Renal cortex interstitium (tissue), 11 donors: ENCODE results near the gene CYP4A22. TPM values are rescaled to one million over a fixed set of nuclear protein-coding genes. Genes with fewer than 3 reads are reported as not detected.
"Not testable (repeated sequence)": the region's sequence is repeated elsewhere in the genome, so short reads cannot be mapped to it uniquely, and the experiment has no call there.

Source experiments
- DNase-seq, 11 donors: peaks; one replicate each; pipeline ENCODE4 v3.0.0-alpha.2; 2013; ENCODE audit warnings: low read depth in 9 of 11, low spot score in 4 of 11; ENCODE audit errors: extremely low read depth in 1 of 11
- polyA plus RNA-seq, 3 donors: library from polyadenylated mRNA; unstranded; fragments of 120-200 nt; gene quantifications; one replicate each; pipeline ENCODE4 v1.2.1, GENCODE V29; 2013; ENCODE audit not compliant: insufficient read length in 3 of 3

CYP4A22 gene
- polyA plus RNA-seq, 3 donors, result 5.0 to 6.1 (median 6.0) TPM

DNA sequence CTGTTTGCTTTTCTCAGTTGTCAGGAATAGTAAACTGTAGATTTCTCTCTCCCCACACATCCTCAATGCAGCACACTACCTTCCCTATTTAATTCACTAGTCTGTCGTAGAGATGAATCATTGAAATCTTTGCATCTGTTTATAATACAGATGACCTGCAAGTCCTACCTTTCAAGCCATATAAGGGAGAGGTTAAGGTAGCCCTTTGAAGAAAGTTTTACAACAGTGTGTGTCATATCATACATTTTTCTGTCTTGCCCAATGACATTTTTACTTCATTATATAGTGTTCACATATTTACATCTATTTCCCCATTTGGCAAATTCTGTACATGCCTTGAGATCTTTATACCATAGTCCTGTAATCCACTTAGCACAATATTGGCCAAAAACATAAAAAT lies 9.3 kb downstream of the CYP4A22 start:
- not testable (repeated sequence) for DNase-seq

DNA sequence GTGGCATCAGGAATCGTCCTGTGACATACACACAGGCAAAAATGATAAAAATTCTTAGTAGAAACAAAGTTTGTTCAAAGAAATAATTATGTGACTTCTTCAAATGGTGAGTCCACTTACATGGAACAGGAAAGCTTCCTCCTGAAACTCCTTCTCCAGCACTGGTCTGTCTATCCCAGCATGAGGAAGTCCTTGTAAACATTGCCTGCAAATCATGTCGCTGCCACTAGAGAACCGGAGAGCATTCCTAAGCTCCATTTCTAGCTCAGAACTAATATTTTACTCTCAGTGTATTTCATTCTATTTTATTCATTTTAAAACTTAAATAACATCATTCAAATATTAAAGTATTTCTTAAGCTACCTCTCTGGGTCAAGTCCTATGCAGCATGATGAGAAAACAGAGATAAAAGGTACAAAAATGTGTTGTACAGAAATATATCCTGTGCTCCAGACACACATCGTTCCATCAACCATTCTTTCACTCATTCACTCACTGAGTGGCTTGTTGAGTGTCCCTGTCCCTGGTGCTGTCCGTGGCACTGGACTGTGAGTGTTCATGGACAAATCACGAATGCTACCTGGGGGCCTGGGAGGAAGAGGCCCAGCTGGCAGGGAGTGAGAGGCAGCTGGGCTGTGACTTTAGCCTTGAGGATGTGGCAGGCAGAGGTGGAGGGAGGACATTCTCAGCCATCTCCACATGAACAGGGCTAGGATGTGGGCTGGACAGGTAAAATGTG lies 10.0 kb downstream of the CYP4A22 start:
- DNase-seq, result no peak

DNA sequence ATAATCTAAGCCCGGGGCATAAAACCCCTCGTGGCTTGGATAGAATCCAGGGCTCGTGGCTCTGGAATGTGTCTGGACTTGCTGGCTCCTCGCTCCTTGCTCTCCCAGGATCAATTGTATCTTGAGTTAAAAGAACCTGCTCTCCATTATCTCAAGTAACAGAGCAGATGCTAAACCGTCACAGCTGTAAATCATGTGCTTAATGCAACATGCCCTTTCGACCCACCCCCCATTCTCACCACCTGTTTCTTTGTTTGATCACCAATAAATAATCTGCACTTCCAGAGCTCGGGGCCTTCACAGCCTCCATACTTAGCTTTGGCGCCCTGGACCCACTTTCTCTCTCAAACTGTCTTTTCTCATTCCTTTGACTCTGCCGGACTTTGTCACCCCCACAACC lies 11.9 kb downstream of the CYP4A22 start:
- DNase-seq, result not testable (repeated sequence)

DNA sequence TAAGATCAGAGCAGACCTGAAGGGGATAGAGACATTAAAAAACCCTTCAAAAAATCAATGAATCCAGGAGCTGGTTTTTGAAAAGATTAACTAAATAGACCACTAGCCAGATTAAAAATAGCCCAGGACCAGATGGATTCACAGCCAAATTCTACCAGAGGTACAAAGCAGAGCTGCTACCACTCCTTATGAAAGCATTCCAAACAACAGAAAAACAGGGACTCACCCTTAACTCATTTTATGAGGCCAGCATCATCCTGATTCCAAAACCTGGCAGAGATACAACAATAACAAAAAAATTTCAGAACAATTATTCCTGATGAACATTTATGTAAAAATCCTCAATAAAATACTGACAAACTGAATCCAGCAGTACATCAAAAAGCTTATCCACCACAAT lies 19.2 kb downstream of the CYP4A22 start:
- not testable (repeated sequence) for DNase-seq

DNA sequence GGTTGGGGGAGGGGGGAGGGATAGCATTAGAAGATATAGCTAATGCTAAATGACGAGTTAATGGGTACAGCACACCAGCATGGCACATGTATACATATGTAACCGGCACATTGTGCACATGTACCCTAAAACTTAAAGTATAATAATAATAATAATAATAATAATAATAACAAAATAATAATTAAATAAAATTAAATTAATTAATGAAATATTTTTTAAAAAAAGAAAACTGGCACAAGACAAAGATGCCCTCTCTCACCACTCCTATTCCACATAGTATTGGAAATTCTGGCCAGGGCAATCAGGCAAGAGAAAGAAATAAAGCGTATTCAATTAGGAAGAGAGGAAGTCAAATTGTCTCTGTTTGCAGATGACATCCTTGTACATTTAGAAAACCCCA lies 20.7 kb downstream of the CYP4A22 start:
- not testable (repeated sequence) for DNase-seq

DNA sequence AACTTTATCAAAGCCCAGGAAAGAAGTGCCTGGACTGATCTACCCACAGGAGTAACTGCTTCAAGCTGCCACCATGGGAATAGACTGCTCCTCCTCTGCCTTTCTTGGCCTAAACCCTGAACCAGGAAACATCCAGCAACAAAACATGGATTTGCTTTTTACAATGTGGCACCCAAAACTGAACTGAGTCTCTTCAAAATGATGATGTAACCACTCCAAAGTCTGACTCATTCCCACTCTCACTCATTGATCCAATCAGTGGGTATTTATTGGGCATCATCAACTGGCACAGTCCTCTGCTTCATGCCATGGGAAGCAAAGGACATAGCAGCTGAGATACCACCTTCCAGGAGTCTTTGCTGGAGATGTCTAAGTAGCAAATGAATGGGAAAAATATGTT lies 23.5 kb downstream of the CYP4A22 start:
- no peak for DNase-seq

DNA sequence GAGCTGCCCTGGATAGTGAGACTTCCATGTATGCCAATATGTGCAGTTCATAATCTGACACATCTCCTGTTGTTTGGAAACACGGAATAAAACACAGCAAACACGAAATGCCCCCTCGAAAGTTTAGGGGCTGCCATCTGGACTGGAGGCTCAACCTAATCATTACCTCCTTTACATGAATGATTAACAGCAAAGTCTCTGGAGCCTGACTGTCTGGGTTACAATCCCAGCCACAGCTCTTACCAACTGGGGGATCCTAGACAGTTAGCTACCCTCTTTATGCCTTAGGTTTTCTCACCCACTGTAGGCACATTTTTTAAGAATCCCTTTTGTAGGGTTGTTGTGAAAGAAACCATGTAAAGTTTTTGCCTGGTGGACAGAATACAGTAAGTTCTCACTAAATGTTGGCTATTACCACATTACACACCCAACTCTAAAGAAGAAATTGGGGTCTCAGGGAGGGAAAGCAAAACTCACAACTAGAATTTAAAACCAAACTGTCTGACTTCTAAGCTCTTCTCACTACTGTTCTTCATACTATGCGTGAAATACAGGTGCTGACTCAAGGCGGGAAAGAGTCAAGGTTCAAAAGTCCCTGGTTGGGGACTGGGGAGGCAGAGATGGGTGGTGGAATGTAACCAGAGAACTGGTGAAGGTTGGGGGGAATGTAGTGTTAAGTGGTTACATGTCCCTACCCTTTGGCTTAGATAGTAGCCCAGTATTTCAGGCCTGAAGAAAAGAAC lies 24.2 kb downstream of the CYP4A22 start:
- peak in 1 of 11 donors; percentile 38 for DNase-seq

DNA sequence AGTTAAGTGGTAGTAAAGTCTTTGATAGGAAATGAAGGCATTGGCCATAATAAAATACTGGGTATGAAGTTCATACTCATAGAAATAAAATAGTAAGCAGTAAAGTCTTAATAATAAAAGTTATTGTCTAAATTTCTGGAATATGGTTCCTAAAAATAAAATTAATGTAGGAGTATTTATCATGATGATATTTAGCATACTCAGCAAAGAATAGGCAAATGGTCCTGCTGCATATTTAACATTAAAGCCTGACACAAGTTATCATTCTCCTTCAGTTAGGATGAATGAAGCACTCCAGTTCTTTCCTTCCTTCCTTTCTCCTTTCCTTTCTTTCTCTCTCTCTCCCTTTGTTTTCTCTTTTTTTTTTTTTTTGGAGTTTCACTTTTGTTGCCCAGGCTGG lies 27.3 kb downstream of the CYP4A22 start:
- DNase-seq, result no peak

DNA sequence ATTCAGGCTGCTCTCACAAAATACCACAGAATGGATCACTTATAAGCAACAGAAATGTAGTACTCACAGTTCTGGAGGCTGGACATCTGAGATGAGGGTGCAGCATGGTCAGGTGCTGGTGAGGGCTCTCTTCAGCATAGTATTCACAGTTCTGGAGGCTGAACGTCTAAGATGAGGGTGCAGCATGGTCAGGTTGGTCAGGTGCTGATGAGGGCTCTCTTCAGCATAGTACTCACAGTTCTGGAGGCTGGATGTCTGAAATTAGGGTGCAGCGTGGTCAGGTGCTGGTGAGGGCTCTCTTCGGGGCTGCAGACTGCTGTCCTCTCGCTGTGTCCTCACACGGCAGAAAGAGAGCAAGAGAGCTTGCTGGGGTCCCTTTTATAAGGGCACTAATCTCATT lies 35.5 kb downstream of the CYP4A22 start:
- DNase-seq, result no peak

DNA sequence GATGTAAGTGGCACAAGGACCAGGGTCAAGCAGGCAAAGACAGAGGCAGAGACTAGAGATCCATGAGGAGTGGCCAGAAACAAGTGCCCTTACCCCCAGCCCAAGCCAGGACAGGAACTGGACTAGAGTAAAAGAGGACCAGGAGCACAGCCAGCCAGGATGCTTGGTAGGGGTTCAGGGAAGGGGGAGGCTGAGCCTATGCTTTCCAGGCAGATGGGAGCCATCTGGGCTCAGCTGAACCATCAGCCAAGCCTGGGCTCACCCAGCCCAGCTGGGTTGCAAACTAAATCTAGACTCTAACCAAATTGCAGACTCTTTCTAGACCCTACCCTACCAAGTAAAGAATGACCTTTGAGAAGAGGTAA lies 37.4 kb downstream of the CYP4A22 start:
- DNase-seq, result no peak

DNA sequence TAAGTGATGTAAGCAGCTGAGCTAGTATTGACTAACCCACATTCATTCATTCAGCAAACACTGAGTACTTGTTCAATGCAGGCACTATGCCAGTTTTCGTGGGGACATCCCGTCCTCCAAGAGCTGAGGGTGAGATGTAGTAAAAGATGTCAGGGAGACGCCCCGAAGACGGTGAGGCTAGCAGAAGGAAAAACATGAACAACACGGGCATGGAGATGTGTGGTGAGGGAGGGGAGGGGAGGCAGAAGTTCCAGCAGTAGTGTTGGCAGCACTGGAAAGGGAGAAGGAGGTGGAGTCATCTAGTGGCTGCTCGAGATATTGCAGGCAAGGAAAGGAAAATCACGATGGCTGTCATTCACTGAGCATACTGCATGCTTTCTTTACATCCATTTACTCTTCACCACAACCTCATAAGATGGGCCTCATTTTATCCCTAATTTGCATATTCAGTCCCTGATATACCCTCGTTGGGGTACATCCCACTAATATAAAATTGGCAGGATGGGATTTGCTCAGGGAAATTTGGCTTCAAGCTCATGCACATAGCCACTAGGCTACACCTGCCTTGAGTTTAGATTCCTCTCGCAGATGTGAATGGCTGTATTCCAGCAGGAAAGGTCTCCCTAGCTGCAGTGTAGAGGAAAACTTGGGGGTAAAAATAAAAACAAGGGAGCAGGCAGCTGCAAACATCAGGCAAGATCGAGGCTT lies 38.1 kb downstream of the CYP4A22 start:
- DNase-seq, result peak in 1 of 11 donors; percentile 43

DNA sequence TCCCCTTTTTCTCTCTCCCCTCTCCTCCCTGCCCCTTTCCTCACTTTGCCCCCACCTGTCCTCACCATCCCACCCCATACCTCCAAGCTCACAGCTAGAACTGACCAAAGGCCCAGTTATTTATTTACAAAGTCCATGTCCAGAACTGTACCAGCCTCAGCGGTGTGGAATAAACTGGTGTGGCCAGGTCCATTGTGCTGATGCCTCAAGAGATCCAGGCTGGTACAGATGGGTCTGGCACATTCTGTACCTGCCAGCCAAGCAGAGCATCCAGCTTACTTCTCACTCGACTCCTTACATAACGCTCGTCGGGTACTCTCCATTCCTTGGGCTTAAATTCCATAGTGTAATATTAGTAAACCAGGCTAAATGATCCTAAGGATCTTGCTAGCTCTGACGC lies 40.8 kb downstream of the CYP4A22 start:
- no peak for DNase-seq

DNA sequence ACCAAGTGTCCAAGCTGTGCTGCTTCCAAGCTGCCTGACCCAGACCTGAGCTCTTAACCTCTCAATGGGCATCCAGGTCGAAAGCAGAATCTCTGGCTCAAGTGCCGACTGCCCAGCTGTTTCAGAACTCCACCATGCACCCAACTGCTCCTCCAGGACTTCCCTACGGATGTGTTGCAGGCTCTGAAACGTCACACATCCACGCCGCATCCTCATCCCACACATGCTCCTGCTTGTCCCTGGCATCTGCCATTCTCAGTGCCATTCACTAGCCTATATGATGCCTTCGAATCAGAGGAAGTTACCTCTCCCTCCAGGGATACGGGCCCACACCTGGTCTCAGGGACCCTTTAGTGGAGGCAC lies 41.4 kb downstream of the CYP4A22 start:
- DNase-seq, result no peak

DNA sequence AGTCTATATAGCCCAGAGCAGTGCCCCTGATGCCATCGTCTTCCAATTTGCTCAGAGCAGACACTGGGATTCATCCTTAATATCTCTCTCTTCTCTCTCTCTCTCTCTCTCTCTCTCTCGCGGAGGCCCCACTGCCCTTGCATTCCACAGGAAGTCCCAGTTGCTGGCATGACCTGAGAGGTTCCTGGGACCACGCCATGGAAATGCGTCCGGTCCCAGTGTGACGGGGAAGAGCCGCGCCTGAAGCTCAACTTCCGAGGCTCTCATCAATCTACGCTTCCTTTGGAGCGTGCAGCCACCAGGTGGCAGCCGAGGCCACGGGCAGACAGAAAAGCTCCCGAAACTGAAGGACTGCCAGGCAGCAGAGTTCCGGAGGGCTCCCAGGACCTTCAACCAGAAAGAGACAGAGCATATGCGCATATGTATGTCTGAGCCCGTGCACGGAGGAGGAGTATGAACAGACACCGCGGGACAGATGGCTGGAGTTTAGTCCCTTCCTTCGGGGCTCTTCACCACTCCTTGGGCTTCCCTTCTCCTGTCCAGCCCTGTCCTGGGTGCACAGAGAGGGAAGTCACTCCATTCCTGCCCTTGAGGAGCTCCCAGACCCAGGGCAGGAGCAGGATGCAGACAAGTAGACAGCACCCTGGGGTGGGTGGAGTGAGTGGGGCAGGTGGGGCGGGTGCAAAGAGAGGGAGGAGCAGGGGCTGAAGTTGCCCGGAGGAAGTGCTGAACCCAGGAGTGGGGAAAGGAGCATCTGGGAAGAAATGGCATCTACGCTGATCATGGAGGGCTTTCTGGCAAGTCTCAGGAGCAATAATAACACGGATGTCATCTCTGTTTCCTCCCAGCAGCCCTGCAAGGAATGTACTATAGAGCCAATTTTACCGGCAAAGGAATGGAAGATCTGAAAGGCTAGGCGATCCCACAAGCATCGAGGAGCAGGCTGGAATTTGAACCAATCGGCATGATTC lies 42.1 kb downstream of the CYP4A22 start:
- DNase-seq, result peak; percentile 81 to 92 (median 87)

DNA sequence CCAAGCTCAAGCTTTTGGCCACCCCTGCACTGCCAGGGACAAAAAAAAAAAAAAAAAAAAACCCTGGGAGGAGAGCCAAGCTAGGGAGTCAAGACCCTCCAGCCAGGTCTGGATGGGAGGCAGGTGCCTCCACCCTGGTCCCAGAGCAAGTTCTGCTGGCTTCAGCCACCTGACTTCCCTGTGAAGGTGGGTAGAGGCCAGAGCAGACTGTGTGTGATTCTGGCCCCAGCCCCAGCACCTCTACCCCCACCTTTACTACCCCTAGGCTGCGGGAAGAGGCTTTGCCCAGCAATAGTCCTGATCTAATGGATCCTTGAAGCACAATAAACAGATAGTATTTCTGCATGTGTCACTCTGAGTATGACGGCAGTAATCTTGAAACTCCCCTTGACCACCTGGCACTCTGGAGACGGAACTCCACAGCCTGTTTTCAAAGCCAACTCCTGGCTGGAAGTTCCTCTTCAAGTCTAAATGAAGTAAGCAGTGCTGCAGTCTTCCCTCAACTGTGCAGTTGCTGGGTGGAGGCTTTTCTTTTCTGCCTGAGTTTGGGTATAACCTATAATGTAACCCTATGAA lies 42.8 kb downstream of the CYP4A22 start:
- DNase-seq, result no peak

DNA sequence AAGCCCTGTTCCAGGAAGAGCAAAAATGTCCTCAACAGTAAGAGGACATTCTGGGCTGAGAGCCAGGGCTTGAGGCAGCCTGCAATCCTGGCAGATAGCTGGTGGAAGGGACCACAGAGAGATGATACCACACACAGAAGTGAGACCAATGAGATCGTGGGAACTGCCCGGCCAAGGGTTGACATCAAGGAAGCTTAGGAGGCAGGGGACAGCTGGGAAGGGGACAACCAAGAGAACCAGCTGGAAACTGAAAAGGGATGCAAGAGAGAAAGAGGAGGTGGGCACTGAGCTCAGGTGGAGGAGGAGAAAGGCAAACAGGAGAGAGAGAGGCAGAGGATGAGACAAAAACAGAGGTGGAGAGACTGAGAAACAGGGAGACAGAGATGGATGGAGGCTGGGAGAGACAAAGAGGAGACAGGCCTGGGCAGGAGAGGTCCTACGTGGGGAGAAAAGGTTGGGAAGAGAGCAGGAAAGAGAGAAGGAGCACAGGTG lies 43.4 kb downstream of the CYP4A22 start:
- DNase-seq, result no peak

DNA sequence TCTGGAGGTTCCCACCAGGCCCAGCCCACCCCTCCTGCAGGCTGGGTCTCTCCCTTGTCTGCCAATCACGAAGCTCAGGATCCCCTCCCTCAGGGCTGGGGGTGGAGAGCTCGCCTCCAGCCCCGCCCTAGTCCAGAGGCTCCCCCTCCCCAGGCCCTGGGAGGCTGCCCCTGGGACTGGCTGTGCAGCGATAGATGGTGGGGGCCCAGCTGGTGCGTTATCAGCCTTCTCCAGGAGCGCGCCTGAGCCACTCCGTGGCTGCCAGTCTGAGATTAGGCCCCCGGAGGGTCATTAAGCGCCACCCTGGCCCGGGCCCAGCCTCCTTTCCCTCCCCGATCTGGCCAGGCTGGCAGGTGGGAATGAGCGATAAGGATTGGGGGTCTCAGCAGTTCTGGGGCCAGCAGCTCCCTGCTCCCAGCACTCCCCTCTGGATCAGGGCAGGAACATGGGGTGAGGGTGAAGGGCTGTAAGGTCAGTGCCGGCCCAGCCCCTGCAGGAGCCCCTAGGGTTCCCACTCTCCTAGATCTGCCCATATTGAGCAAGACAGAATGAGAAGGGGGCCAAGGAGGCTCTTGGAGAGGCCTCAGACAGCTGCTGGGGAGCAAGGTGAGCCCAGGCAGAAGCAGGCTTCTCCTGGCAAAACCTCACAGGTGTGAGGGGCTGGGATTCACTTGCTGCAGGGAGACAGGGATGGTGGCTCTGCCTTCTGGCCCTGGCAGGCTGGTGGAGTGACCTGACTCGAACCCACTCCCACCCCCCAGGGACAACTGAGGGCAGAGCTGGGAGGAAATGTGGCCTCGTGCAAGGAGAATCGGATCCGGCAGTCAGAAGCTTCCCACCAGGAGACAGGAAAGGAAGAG lies 44.1 kb downstream of the CYP4A22 start:
- no peak for DNase-seq
